Esophagus muscularis mucosa (tissue), 4 donors: ENCODE data around the gene GNG12. TPM values are rescaled to one million over a fixed set of nuclear protein-coding genes. Genes with fewer than 3 reads are reported as not detected.
A peak's percentile ranks its signal among the peaks of the same experiment; 100 is the strongest.

ENCODE experiments used
- DNase-seq: peaks from one replicate; pipeline ENCODE4 v3.0.0-alpha.2; 2017; ENCODE audit errors: extremely low spot score
- H3K27ac ChIP-seq, 4 donors: fragments of 200-600 bp; sonication (generic); replicated peaks in 1 of 4; 1 replicate in 3 of 4; 2 replicates in 1 of 4; pipeline ENCODE4 v1.5.1; 2016 to 2019; ENCODE audit warnings: mild to moderate bottlenecking in 1 of 4
- H3K27me3 ChIP-seq, 4 donors: fragments of 200-600 bp; sonication (generic); one replicate each; pipeline versions ENCODE4 v1.5.1 to v1.6.0; 2016 to 2019
- H3K36me3 ChIP-seq, 4 donors: fragments of 200-600 bp; sonication (generic); one replicate each; pipeline ENCODE4 v1.5.1; 2016 to 2019
- H3K4me1 ChIP-seq, 4 donors: fragments of 200-600 bp; sonication (generic); one replicate each; pipeline ENCODE4 v1.5.1; 2016 to 2019
- H3K4me3 ChIP-seq, 4 donors: fragments of 200-600 bp; sonication (generic); 1 replicate in 2 of 4; 2 replicates in 2 of 4; pipeline ENCODE4 v1.5.1; 2016 to 2019; ENCODE audit warnings: mild to moderate bottlenecking in 4 of 4, moderate library complexity in 1 of 4
- H3K9me3 ChIP-seq, 4 donors: fragments of 200-600 bp; sonication (generic); 1 replicate in 3 of 4; 2 replicates in 1 of 4; pipeline ENCODE4 v1.5.1; 2016 to 2019
- CTCF ChIP-seq, 3 experiments: fragments of 200-600 bp in 2 of 3; fragments of 450-650 bp in 1 of 3; sonication (generic) in 2 of 3; IDR thresholded peaks; one replicate each; pipeline ENCODE4 v1.5.1; 2017 to 2019; ENCODE audit warnings: antibody characterized with exemption in 3 of 3, mild to moderate bottlenecking in 2 of 3, moderate library complexity in 1 of 3
- EP300 ChIP-seq: sonication (generic); formaldehyde crosslinking; IDR thresholded peaks from one replicate; pipeline ENCODE4 v1.6.1; 2017; ENCODE audit warnings: antibody characterized with exemption
- POLR2A ChIP-seq: fragments of 450-650 bp; IDR thresholded peaks from one replicate; pipeline ENCODE4 v1.6.1; 2017; ENCODE audit warnings: antibody characterized with exemption, moderate library complexity, mild to moderate bottlenecking, low read depth
- POLR2AphosphoS5 ChIP-seq, 2 donors: sonication (generic); formaldehyde crosslinking; IDR thresholded peaks; one replicate each; pipeline ENCODE4 v1.6.1; 2017; ENCODE audit warnings: antibody characterized with exemption in 2 of 2
- WGBS: methylation state at CpG from one replicate; pipeline ENCODE4 v1.1.5; 2018; 5-methylcytosine and 5-hydroxymethylcytosine counted together
- intact Hi-C: fragments of 100-400 bp; cut with DNase I; formaldehyde crosslinking; loops from one replicate; pipeline ENCODE4 v1.15.1; 2023
- total RNA-seq, 4 donors: library from RNA; depleted of rRNA; stranded (reverse); fragments of >200 nt; gene quantifications; one replicate each; pipeline versions ENCODE4 v1.1.0 to v1.2.1, GENCODE V29; 2016

GNG12 gene
- total RNA-seq, 4 donors from 2014 or later = 108 to 118 (median 111) TPM

- H3K36me3 ChIP-seq = no peaks in the 10 kb centered on the region
- WGBS = 80% methylated on average over 1 of the region's 1 CpG
- no peaks in the 10 kb centered on the region for H3K27me3 ChIP-seq
- DNase-seq = no peak
- TF ChIP-seq POLR2AphosphoS5 (IDR thresholded peaks at IDR 0.05) = no peak
- no peak overlapping the region for H3K4me3 ChIP-seq
- peaks cover 38 to 60% (median 58%) of the 10 kb centered on the region in 4 donors for H3K4me1 ChIP-seq
- no peaks in the 10 kb centered on the region for H3K9me3 ChIP-seq
- intact Hi-C loops = no loop called here
- peak overlapping the region in 2 of 4 donors; percentile 71 to 84 for H3K27ac ChIP-seq
Measured at GRCh38 chr1:67811781-67812180, 21.5 kb downstream of the GNG12 start.

GRCh38 chr1:67809887-67810286, 23.4 kb downstream of the GNG12 start:
- Histone ChIP-seq H3K36me3 (no peaks in the 10 kb centered on the region), H3K4me3 (no peak overlapping the region), H3K27ac (no peak overlapping the region), H3K27me3 (no peaks in the 10 kb centered on the region), H3K9me3 (no peaks in the 10 kb centered on the region), H3K4me1 (peaks cover 31 to 52% (median 41%) of the 10 kb centered on the region in 4 donors)
- intact Hi-C loops = no loop called here
- no peak for DNase-seq
- 88% methylated on average over 4 of the region's 4 CpGs for WGBS
- TF ChIP-seq POLR2A (no peak), EP300 (no peak), CTCF (IDR thresholded peaks at IDR 0.05) (no peak), POLR2AphosphoS5 (IDR thresholded peaks at IDR 0.05) (no peak)

- Histone ChIP-seq H3K9me3 (no peaks in the 10 kb centered on the region), H3K4me3 (no peak overlapping the region), H3K27ac (no peak overlapping the region), H3K36me3 (no peaks in the 10 kb centered on the region), H3K27me3 (no peaks in the 10 kb centered on the region), H3K4me1 (peaks cover 28 to 49% (median 40%) of the 10 kb centered on the region in 4 donors)
- intact Hi-C loops = no loop called here
- no peak for DNase-seq
- no peak for TF ChIP-seq CTCF (IDR thresholded peaks at IDR 0.05)
- no peak for TF ChIP-seq POLR2A
- TF ChIP-seq POLR2AphosphoS5 (IDR thresholded peaks at IDR 0.05) = no peak
- TF ChIP-seq EP300 = no peak
Measured at GRCh38 chr1:67807282-67807681, 26.0 kb downstream of the GNG12 start.

- intact Hi-C loops = no loop called here
- Histone ChIP-seq H3K27me3 (no peaks in the 10 kb centered on the region), H3K27ac (no peak overlapping the region), H3K9me3 (no peaks in the 10 kb centered on the region), H3K4me1 (peaks cover 21 to 48% (median 34%) of the 10 kb centered on the region in 4 donors), H3K36me3 (no peaks in the 10 kb centered on the region), H3K4me3 (no peak overlapping the region)
- no peak for TF ChIP-seq CTCF (IDR thresholded peaks at IDR 0.05)
- TF ChIP-seq POLR2A = no peak
- TF ChIP-seq EP300 = no peak
- TF ChIP-seq POLR2AphosphoS5 (IDR thresholded peaks at IDR 0.05) = no peak
- no peak for DNase-seq
- WGBS = 92% methylated on average over 2 of the region's 2 CpGs
Measured at GRCh38 chr1:67804710-67805109, 28.6 kb downstream of the GNG12 start.

- Histone ChIP-seq H3K27me3 (no peaks in the 10 kb centered on the region), H3K4me3 (no peak overlapping the region), H3K27ac (no peak overlapping the region), H3K4me1 (peaks cover 21 to 55% (median 38%) of the 10 kb centered on the region in 4 donors), H3K9me3 (no peaks in the 10 kb centered on the region), H3K36me3 (no peaks in the 10 kb centered on the region)
- 74% methylated on average over 7 of the region's 7 CpGs for WGBS
- DNase-seq = peak; percentile 74
- intact Hi-C loops = no loop called here
- TF ChIP-seq POLR2A (no peak), CTCF (IDR thresholded peaks at IDR 0.05) (no peak), EP300 (no peak), POLR2AphosphoS5 (IDR thresholded peaks at IDR 0.05) (no peak)
Measured at GRCh38 chr1:67803380-67804279, 29.6 kb downstream of the GNG12 start.
